K562 (cell line): ENCODE measurements around the gene WHAMM.

Source experiments
- GTF2F1 ChIP-seq: IDR thresholded peaks from 2 replicates; pipeline ENCODE4 v1.6.1; 2011; ENCODE audit warnings: low read depth, low read length, improper control_type of control experiment
- MECOM ChIP-seq: fragments of 250-450 bp; sonication (Bioruptor Pico); IDR thresholded peaks from 2 replicates; pipeline ENCODE4 v1.8.0; 2022; ENCODE audit warnings: inconsistent platforms

DNA sequence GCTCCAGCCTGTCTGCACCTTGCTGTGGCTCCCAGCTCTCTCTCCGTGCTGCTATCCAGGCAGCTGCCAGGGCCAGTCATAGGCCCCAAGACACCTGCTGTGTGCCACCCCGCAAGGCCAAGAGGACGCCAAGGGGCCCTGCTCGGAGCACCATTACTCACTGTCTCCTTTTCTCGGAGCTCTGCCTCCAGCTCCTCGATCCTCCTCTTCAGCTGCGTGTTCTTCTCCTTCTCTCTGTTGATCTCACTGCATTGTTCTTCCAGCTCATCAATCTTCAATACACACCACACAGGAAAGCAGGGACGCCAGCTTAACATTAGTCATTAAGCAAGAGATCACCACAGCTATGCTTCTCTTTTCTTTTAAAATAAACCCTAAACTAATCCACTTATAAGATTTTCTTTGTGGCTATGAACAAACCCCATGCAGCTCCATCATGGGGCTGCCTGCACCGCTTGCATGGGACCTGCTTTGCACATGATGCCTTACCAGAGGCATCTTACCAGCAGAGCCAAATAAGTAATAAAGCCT is 42.6 kb downstream of the WHAMM start:
- TF ChIP-seq GTF2F1 (no peak), MECOM (CRISPR knock-in tag) (no peak)
